ENCODE data around the gene P4HA1. TPM values are rescaled to one million over a fixed set of nuclear protein-coding genes. Genes with fewer than 3 reads are reported as not detected.

Gene P4HA1
- total and polyA plus RNA-seq, 3 donors from 2014 or later: 19.0 to 28.1 (median 20.2) TPM

- no peaks in the 10 kb centered on the region for H3K27me3 ChIP-seq
- H3K4me3 ChIP-seq: no peak overlapping the region
- H3K9me3 ChIP-seq: no peaks in the 10 kb centered on the region
- no peak for DNase-seq
- intact Hi-C loops (cut with DNase I; ENCODE audit: low total_unique reads): no loop called here
- no peaks in the 10 kb centered on the region for H3K36me3 ChIP-seq (ENCODE audit: low read depth, missing control alignments)
- TF ChIP-seq CTCF (IDR thresholded peaks at IDR 0.05) (no peak), POLR2A (IDR thresholded peaks at IDR 0.05) (no peak)
- 93 to 96% methylated on average over 3 of the region's 3 CpGs for WGBS, 2 donors
- no peak overlapping the region for H3K27ac ChIP-seq
- peaks cover 15% of the 10 kb centered on the region for H3K4me1 ChIP-seq
Observed at GRCh38 chr10:73092830-73093229, 3.8 kb downstream of the P4HA1 start.

GRCh38 chr10:73088304-73088703 is 8.4 kb downstream of the P4HA1 start:
- no peak overlapping the region for H3K4me3 ChIP-seq
- peaks cover 10% of the 10 kb centered on the region for H3K4me1 ChIP-seq
- no peaks in the 10 kb centered on the region for H3K27me3 ChIP-seq
- TF ChIP-seq POLR2A (IDR thresholded peaks at IDR 0.05) (no peak), CTCF (IDR thresholded peaks at IDR 0.05) (no peak)
- no peaks in the 10 kb centered on the region for H3K36me3 ChIP-seq (ENCODE audit: low read depth, missing control alignments)
- intact Hi-C loops (cut with DNase I; ENCODE audit: low total_unique reads): no loop called here
- H3K27ac ChIP-seq: no peak overlapping the region
- DNase-seq: no peak
- no peaks in the 10 kb centered on the region for H3K9me3 ChIP-seq

GRCh38 chr10:73086816-73087215 is 9.8 kb downstream of the P4HA1 start:
- DNase-seq: no peak
- H3K9me3 ChIP-seq: no peaks in the 10 kb centered on the region
- intact Hi-C loops (cut with DNase I; ENCODE audit: low total_unique reads): no loop called here
- no peak for TF ChIP-seq CTCF (IDR thresholded peaks at IDR 0.05)
- TF ChIP-seq POLR2A (IDR thresholded peaks at IDR 0.05): no peak
- no peak overlapping the region for H3K4me3 ChIP-seq
- H3K27me3 ChIP-seq: no peaks in the 10 kb centered on the region
- peaks cover 11% of the 10 kb centered on the region for H3K4me1 ChIP-seq
- no peak overlapping the region for H3K27ac ChIP-seq
- H3K36me3 ChIP-seq (ENCODE audit: low read depth, missing control alignments): no peaks in the 10 kb centered on the region
- 83 to 91% methylated on average over 4 of the region's 4 CpGs for WGBS, 2 donors

GRCh38 chr10:73084209-73084608 is 12.5 kb downstream of the P4HA1 start:
- WGBS, 2 donors: 81 to 86% methylated on average over 5 of the region's 5 CpGs
- no peaks in the 10 kb centered on the region for H3K27me3 ChIP-seq
- intact Hi-C loops (cut with DNase I; ENCODE audit: low total_unique reads): no loop called here
- no peak overlapping the region for H3K4me3 ChIP-seq
- no peak overlapping the region for H3K27ac ChIP-seq
- no peaks in the 10 kb centered on the region for H3K9me3 ChIP-seq
- no peaks in the 10 kb centered on the region for H3K36me3 ChIP-seq (ENCODE audit: low read depth, missing control alignments)
- no peak for DNase-seq
- peaks cover 8% of the 10 kb centered on the region for H3K4me1 ChIP-seq
- TF ChIP-seq POLR2A (IDR thresholded peaks at IDR 0.05) (no peak), CTCF (IDR thresholded peaks at IDR 0.05) (no peak)

GRCh38 chr10:73083221-73083620 is 13.4 kb downstream of the P4HA1 start:
- H3K27me3 ChIP-seq: no peaks in the 10 kb centered on the region
- intact Hi-C loops (cut with DNase I; ENCODE audit: low total_unique reads): no loop called here
- H3K4me1 ChIP-seq: peaks cover 8% of the 10 kb centered on the region
- no peak overlapping the region for H3K4me3 ChIP-seq
- TF ChIP-seq CTCF (IDR thresholded peaks at IDR 0.05) (no peak), POLR2A (IDR thresholded peaks at IDR 0.05) (no peak)
- no peak for DNase-seq
- no peak overlapping the region for H3K27ac ChIP-seq
- no peaks in the 10 kb centered on the region for H3K9me3 ChIP-seq
- WGBS, 2 donors: 25 to 41% methylated on average over 2 of the region's 2 CpGs
- H3K36me3 ChIP-seq (ENCODE audit: low read depth, missing control alignments): no peaks in the 10 kb centered on the region

Measured in testis (tissue), 3 donors.